T-helper 2 cell treated with Interferon-gamma antibody and Interleukin-4, amounts not matched to agents 100 ng/mL and 5 ng/mL, for 36 hours (primary cell): ENCODE data around the gene KRTAP4-8. TPM values are rescaled to one million over a fixed set of nuclear protein-coding genes. Genes with fewer than 3 reads are reported as not detected.
"Not testable (repeated sequence)": the region's sequence is repeated elsewhere in the genome, so short reads cannot be mapped to it uniquely, and the experiment has no call there.

Source experiments
- intact Hi-C: fragments of 100-400 bp; cut with micrococcal nuclease; formaldehyde crosslinking; loops from one replicate; pipeline ENCODE4 v1.15.1; 2023
- total RNA-seq: library from RNA; stranded (reverse); gene quantifications from 2 replicates; pipeline ENCODE4 v1.2.3, GENCODE V29; 2022

KRTAP4-8 gene
- total RNA-seq, 1 donor from 2014 or later: not detected

DNA sequence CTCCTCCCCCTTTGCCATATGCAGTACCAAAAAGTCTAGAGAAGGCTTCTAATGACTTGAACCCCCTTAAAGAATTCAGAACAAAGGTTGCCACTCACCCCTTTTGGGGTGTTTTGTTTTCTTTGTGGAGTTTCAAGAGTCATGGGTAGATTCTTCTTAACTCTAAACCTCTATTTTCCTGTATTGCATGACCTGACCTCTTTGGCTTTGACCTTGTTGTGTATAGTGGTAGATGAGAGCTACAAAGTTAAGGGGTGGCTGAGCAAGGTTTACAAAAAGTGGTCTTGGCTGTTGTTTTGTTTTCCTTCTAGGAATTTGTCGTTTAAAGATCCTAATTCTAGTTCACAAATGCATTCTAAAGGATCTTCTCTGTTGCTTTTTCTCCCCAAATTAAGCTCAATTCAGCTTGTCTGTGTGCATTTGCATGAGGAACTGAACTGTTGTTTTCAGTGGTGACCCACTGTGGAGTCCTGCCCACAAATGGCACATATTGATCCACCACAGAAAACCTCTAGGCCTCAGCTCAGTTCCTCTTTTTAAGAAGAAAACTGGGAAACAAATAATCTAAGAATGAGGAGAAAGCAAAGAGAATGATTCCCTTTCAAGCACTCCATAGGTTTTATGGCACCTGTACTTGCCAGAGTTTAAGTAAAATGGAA lies 10.9 kb upstream of the KRTAP4-8 start:
- intact Hi-C loops: not testable (repeated sequence)

DNA sequence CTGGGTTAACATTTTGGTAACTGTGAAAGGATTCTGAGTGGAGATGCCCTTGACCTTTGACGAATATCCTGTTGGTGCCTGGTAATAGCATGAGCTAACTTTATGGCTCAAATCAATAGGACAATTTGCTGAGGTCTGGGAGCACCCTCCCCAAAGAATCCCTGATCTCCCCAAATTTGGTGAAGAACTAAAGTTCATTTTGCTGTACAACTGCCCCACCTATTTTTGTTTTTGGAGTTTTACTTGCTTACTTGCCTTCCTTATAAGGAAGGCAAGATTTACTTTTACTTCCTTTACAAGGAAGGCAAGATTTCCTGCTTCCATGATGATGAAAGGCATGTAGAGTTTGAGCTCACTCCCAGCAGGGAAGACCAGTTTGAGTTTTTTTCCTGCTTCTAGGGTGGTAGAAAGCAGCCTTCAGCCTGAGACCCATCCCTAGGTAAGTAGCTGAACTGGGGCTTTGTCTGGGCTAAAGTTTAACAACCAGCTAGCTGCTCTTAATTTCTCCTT lies 10.1 kb upstream of the KRTAP4-8 start:
- intact Hi-C loops: loop anchor here (1.0 kb wide), 1 partner anchor 21 kb away; no protein-coding TSS in a partner anchor

DNA sequence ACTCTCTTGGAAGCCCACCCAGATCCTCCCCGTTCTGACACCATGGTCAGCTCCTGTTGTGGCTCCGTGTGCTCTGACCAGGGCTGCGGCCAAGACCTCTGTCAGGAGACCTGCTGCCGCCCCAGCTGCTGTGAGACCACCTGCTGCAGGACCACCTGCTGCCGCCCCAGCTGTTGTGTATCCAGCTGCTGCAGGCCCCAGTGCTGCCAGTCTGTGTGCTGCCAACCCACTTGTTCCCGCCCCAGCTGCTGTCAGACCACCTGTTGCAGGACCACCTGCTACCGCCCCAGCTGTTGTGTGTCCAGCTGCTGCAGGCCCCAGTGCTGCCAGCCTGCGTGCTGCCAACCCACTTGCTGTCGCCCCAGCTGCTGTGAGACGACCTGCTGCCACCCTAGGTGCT lies 7.4 kb upstream of the KRTAP4-8 start, which contains the start of gene KRTAP4-9:
TSS of gene KRTAP4-9 (plus strand) at position 43 of the 400 bp plus-strand sequence. CDS start at position 43, 0 bp downstream.
- intact Hi-C loops: not testable (repeated sequence)

DNA sequence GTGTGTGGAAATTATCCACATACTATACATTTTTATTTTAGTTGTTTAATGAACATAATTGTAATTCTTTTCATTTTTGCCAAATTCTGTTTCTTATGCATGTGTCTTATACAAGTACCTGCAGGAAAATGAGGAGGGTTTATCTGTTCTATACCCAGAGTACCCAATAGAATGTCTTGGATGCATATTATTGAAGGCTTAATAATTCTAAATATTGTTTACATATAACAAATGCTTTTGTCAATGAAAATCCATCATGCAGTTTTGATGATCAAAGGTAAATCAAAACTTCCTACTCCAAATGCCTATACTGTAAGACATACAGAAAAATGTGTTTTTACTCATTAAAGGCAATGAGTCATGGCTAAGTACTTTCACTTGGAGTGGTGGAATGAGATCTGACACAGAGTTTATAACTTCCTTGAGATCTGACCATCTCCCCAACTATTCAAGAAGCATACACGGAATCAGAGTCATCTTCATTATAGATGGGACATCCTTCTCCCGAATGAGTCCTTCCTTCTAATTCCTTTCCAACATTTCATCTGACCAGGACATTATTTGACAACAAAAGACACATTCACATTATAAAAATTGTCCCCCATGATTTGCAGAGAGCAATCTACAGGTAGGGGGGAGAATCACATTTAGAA lies 6.6 kb upstream of the KRTAP4-8 start:
- intact Hi-C loops: not testable (repeated sequence)

DNA sequence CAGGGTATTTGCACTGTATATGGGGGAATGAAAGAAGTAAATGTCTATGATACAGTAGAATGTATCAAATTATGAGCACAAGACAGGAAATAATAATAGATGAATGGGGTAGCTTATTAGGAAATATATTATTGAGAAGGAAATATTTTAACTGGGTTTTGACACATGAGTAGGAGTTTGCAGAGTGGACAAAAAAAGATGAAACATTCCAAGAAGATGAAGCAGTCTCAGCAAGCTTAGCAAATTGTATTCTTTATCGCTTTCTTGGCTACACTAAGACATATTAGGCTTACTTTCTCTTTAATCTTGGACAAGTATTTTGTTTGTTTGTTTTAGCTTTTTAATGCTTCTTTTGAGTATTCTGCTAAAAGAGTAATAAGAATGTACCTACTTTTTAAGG lies 6.0 kb upstream of the KRTAP4-8 start:
- intact Hi-C loops: no loop called here

DNA sequence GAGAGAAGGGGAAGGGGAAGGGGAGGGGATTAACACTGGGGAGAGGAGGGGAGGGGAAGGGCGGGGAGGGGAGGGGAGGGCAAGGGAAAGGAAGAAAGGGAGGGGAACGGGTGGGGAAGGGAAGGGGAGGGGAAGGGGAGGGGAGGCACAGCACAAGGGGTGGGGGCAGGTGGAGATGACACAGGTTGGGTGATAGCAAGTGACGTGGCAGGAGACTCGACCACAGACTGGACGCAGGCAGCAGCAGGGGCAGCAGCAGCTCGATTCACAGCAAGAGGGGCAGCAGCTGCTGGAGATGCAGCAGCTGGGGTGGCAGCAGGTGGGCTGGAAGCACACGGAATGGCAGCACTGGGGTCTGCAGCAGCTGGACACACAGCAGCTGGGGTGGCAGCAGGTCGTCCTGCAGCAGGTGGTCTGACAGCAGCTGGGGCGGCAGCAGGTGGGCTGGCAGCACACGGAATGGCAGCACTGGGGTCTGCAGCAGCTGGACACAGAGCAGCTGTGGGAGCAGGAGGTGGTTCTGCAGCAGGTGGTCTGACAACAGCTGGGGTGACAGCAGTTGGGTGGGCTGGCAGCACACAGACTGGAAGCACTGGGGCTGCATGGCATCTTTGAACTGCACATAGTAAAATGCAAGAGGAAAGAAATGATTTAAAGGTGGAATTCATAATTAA lies 3.8 kb upstream of the KRTAP4-8 start, which contains the start of gene KRTAP4-16:
TSS of gene KRTAP4-16 (minus strand) at position 624 of the 674 bp plus-strand sequence. CDS start at position 624, 0 bp downstream.
- intact Hi-C loops: no loop called here

DNA sequence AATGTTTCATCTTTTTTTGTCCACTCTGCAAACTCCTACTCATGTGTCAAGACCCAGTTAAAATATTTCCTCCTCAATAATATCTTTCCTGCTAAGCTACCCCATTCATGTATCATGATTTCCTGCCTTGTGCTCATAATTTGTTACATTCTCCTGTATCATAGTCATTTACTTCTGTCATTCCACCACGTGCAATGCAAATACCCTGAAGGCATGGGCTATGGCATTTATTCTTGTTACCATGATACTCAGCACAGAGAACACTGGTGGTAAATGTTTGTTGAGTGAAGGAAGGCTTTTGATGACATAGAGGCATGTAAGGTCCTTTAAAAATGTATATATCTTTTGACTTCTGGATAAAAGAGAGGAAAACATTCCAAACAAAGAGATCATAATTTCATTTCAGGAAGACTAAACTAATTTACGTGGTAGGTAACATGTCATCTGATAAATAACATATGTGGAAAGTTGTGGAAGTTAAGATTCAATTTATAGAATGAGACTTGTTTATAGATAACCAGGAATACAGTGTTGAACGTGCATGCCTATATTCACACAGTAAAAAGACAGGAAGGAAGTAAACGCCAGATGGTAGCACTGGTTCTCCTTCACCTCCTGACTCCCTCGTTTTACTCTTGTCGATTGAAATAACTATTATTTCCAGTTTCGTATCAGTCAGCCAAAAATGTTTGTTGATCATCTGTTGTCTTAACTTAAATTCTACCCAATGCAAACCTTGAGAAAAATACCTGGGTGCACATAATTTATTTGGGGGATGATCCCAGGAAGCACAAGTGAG lies 1.9 kb upstream of the KRTAP4-8 start:
- intact Hi-C loops: not testable (repeated sequence)

DNA sequence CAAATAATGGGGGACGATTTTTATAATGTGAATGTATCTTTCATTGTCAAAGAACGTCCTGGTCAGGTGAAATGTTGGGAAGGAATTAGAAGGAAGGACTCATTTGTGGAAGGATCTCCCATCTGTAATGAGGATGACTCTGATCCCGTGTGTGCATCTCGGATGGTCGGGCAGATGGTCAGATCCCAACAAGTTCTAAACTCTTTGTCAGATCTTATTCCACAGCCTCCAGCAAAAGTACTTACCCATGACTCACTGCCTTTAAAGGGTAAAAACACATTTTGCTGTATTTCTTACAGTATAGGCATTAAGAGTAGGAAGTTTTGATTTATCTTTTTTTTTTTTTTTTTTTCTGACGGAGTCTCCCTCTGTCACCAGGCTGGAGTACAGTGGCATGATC lies 539 bp upstream of the KRTAP4-8 start:
- intact Hi-C loops: no loop called here

DNA sequence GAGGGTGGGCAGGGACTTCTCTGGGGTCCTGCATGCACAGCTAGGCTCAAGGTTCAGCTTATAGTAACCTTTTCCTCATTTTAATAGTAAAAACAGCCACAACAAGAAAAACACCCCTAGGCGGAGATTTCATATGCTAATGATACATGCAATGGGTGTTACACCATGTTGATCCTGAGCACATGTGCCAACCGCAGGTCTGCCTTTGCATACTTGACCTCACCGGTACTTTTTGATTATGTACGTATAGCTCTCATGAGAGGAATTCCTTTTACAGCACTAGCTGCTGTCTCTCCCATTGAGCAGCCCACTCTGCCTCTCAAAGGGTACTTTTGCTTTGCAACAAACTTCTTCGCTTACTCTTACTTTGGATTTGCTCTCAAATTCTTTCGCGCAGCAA lies 1.9 kb downstream of the KRTAP4-8 start:
- intact Hi-C loops: no loop called here

DNA sequence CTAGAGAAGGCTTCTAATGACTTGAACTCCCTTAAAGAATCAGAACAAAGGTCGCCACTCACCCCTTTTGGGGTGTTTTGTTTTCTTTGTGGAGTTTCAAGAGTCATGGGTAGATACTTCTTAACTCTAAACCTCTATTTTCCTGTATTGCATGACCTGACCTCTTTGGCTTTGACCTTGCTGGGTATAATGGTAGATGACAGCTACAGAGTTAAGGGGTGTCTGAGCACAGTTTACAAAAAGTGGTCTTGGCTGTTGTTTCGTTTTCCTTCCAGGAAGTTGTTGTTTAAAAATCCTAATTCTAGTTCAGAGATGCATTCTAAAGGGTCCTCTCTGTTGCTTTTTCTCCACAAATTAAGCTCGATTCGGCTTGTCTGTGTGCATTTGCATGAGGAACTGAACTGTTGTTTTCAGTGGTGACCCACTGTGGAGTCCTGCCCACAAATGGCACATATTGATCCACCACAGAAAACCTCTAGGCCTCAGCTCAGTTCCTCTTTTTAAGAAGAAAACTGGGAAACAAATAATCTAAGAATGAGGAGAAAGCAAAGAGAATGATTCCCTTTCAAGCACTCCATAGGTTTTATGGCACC lies 9.1 kb downstream of the KRTAP4-8 start:
- intact Hi-C loops: not testable (repeated sequence)

DNA sequence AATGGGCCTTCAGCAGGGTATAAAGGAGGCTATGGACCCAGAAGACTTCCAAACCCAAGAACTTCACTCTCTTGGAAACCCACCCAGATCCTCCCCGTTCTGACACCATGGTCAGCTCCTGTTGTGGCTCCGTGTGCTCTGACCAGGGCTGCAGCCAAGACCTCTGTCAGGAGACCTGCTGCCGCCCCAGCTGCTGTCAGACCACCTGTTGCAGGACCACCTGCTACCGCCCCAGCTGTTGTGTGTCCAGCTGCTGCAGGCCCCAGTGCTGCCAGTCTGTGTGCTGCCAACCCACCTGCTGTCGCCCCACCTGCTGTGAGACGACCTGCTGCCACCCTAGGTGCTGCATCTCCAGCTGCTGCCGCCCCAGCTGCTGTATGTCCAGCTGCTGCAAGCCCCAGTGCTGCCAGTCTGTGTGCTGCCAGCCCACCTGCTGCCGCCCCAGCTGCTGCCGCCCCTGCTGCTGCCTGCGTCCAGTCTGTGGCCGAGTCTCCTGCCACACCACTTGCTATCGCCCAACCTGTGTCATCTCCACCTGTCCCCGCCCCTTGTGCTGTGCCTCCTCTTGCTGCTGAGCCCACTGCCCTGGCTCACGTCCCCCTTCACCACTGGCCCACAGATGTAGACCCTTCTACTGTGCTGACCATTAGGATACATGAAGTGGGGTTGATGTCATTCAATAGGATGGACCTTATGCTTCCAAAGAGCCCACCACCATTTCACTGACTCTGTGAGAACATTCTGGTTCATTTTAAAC lies 13.7 kb downstream of the KRTAP4-8 start, which contains the start of gene KRTAP4-7:
TSS of gene KRTAP4-7 (plus strand) at position 51 of the 757 bp plus-strand sequence. CDS start at position 108, 57 bp downstream.
- intact Hi-C loops: not testable (repeated sequence)

DNA sequence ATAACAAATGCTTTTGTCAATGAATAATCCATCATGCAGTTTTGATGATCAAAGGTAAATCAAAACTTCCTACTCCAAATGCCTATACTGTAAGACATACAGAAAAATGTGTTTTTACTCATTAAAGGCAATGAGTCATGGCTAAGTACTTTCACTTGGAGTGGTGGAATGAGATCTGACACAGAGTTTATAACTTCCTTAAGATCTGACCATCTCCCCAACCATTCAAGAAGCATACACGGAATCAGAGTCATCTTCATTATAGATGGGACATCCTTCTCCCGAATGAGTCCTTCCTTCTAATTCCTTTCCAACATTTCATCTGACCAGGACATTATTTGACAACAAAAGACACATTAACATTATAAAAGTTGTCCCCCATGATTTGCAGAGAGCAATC lies 14.5 kb downstream of the KRTAP4-8 start:
- intact Hi-C loops: not testable (repeated sequence)

DNA sequence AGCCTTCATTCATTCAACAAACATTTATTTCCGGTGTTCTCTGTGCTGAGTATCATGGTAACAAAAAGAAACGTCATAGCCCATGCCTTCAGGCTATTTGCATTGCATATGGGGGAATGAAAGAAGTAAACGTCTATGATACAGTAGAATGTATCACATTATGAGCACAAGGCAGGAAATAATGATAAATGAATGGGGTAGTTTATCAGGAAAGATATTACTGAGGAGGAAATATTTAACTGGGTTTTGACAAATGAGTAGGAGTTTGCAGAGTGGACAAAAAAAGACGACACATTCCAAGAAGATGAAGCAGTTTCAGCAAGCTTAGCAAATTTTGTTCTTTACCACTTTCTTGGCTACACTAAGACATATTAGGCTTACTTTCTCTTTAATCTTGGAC lies 15.3 kb downstream of the KRTAP4-8 start:
- intact Hi-C loops: no loop called here

DNA sequence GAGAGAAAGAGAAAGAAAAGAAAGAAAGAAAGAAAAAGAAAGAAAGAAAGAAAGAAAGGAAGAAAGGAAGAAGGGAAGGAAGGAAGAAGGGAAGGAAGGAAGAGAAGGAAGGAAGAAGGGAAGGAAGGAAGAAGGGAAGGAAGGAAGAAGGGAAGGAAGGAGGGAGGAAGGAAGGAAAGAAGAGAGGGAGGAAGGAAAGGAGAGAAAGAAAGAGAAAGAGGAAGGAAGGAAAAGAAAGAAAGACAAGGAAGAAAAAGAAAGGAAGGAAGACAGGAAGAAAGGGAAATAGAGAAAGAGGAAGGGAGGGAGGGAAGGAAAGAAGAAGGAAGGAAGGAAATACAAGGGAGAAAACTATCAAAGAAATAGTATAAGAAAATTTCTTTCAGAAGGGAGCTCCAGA lies 21.2 kb downstream of the KRTAP4-8 start:
- intact Hi-C loops: no loop called here

DNA sequence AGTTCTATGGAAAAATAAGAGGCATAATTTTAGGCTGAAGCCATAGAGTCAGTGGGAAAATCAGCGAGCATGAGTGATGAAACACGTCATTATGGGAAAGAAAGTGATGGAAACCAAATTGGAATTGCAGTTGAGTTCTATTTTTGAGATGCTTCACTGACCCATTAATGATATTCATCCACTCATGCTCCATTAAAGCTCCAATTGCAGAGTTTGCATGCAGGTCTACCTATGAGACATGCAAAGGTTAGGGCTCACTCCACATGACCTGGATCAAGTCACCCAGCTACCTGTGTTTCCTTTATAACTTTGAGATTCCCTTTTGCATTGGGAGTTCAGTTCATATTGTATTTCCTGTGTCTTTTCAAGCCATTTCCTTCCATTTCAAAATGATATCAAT lies 24.3 kb downstream of the KRTAP4-8 start:
- intact Hi-C loops: no loop called here

DNA sequence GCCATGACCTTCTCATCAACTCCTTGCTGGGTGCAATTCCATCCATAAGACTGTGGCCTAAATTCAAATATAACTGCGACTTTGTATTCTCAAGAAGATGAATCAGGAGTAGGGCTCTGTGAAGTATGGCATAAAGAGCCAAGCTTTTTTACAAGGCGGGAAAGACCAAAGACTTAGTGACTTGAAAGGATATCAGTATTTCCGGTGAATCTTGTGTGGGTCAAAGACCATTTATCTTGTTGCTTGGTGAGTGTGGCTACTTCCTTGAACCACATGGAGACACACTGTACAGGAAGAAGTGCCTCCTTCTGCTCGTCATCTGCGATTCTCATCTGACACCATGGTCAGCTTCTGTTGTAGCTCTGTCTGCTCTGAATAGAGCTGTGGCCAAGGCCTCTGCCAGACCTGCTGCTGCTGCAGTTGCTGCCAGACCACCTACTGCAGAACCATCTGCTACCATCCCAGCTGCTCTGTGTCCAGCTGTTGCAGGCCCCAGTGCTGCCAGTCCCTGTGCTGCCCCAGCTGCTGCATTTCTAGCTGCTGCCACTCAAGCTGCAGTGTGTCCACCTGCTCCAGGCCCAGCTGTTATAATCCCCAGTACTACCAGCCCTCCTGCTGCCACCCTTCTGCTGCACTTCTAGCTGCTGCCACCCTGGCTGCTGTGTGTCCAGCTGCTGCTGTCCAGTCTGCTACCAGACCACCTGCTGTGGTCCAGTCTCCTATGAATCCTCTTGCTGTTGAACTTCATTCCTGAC lies 26.2 kb downstream of the KRTAP4-8 start:
- intact Hi-C loops: no loop called here

DNA sequence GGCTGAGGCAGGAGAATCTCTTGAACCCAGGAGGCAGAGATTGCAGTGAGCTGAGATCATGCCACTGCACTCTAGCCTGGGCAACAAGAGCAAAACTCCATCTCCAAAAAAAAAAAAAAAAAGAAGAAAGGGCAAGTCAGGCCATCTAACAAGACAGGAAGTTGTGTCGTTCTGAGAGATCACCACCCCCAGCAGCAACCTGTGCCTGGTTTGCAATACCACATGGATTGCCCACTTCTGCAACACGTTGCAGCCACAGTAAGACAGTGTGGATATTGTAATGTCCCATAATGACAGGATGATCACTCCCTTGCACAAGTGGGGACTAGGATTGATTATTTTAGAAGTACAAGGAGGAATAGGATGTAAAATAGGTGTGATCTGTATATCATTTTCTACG lies 28.9 kb downstream of the KRTAP4-8 start:
- intact Hi-C loops: no loop called here

DNA sequence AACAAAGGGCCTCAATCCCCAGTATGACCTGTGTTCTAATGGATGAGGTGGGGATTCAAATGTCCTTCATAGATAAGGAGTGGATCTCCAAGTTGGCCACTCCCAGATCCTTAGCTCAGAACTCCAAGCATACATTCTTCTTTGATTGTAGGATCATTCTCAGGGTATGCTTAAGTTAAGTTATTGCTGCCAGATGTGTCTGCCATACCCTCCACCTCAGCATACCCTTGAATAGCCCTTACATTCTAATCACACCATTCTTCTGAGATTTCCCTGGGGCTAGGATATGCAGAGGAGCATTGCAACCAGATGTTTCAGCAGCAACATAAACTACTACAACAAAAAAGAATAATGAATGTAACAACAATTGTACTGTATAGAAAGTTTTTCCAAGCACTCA lies 30.7 kb downstream of the KRTAP4-8 start:
- intact Hi-C loops: no loop called here
